Esophagus (tissue), 2 donors: Measurements from ENCODE around the gene MCUB. TPM values are rescaled to one million over a fixed set of nuclear protein-coding genes. Genes with fewer than 3 reads are reported as not detected.
"Not testable (repeated sequence)": the region's sequence is repeated elsewhere in the genome, so short reads cannot be mapped to it uniquely, and the experiment has no call there.

Source experiments
- H3K27ac ChIP-seq, 2 donors: one replicate each; pipeline ENCODE4 v1.5.1; 2013; ENCODE audit warnings: low read depth in 2 of 2, mild to moderate bottlenecking in 2 of 2, inconsistent platforms in 1 of 2, low read length in 1 of 2, moderate library complexity in 1 of 2
- H3K27me3 ChIP-seq, 2 donors: one replicate each; pipeline ENCODE4 v1.6.1; 2013; ENCODE audit warnings: low read length in 2 of 2, control low read depth in 1 of 2, mild to moderate bottlenecking in 1 of 2; ENCODE audit not compliant: insufficient read depth in 2 of 2, control insufficient read depth in 1 of 2
- H3K36me3 ChIP-seq, 2 donors: one replicate each; pipeline ENCODE4 v1.6.1; 2013; ENCODE audit warnings: low read length in 1 of 2; ENCODE audit not compliant: control insufficient read depth in 2 of 2, insufficient read depth in 2 of 2
- H3K4me1 ChIP-seq, 2 donors: one replicate each; pipeline ENCODE4 v1.6.1; 2013; ENCODE audit warnings: low read length in 1 of 2; ENCODE audit not compliant: control insufficient read depth in 2 of 2, insufficient read depth in 2 of 2
- H3K4me3 ChIP-seq, 2 donors: one replicate each; pipeline ENCODE4 v1.5.1; 2013; ENCODE audit warnings: low read length in 2 of 2, mild to moderate bottlenecking in 2 of 2, low read depth in 1 of 2, moderate library complexity in 1 of 2
- H3K9me3 ChIP-seq, 2 donors: one replicate each; pipeline ENCODE4 v1.6.1; 2013; ENCODE audit warnings: mild to moderate bottlenecking in 2 of 2, low read depth in 1 of 2, low read length in 1 of 2, moderate library complexity in 1 of 2; ENCODE audit not compliant: control insufficient read depth in 2 of 2, insufficient read depth in 1 of 2
- WGBS, 2 donors: extraction: QIAGEN DNeasy Blood & Tissue Kit; methylation state at CpG; one replicate each; pipeline ENCODE4 v1.1.7; 2013; 5-methylcytosine and 5-hydroxymethylcytosine counted together
- polyA plus RNA-seq, 2 donors: library from polyadenylated mRNA; stranded (reverse); fragments of 200-250 nt; gene quantifications; one replicate each; pipeline ENCODE4 v1.2.3, GENCODE V29; 2013
- donor health status: healthy with polysubstance abuse.
- donor health status: Bipolar disorder and iron deficiency.

The MCUB gene
- polyA plus RNA-seq, 2 donors, result 4.3 to 9.4 TPM

- Histone ChIP-seq H3K4me3 (no peak overlapping the region), H3K9me3 (no peaks in the 10 kb centered on the region), H3K4me1 (no peaks in the 10 kb centered on the region), H3K36me3 (no peaks in the 10 kb centered on the region), H3K27me3 (no peaks in the 10 kb centered on the region), H3K27ac (no peak overlapping the region)
- 82 to 85% methylated on average over 7 of the region's 7 CpGs for WGBS, 2 donors
Observed at GRCh38 chr4:109574931-109575804, 15.1 kb downstream of the MCUB start.

GRCh38 chr4:109576462-109576861, 16.4 kb downstream of the MCUB start:
- no peaks in the 10 kb centered on the region for H3K9me3 ChIP-seq

GRCh38 chr4:109578846-109579245, 18.8 kb downstream of the MCUB start:
- Histone ChIP-seq H3K9me3 (no peaks in the 10 kb centered on the region), H3K4me3 (no peak overlapping the region), H3K27ac (no peak overlapping the region), H3K36me3 (no peaks in the 10 kb centered on the region), H3K27me3 (no peaks in the 10 kb centered on the region), H3K4me1 (no peaks in the 10 kb centered on the region)
- 81 to 85% methylated on average over 3 of the region's 3 CpGs for WGBS, 2 donors

More at GRCh38 chr4:109576462-109576861, 16.4 kb downstream of the MCUB start:
- no peaks in the 10 kb centered on the region for H3K36me3 ChIP-seq
- WGBS, 2 donors, result 78 to 81% methylated on average over 2 of the region's 2 CpGs
- H3K4me1 ChIP-seq, result no peaks in the 10 kb centered on the region
- no peak overlapping the region for H3K27ac ChIP-seq
- H3K4me3 ChIP-seq, result no peak overlapping the region
- H3K27me3 ChIP-seq, result no peaks in the 10 kb centered on the region

- not testable (repeated sequence) for H3K27me3 ChIP-seq, H3K27ac ChIP-seq, H3K36me3 ChIP-seq, H3K9me3 ChIP-seq, H3K4me1 ChIP-seq, H3K4me3 ChIP-seq
- 96% methylated on average over 5 of the region's 5 CpGs for WGBS, 2 donors
Observed at GRCh38 chr4:109579997-109580396, 20.0 kb downstream of the MCUB start.

GRCh38 chr4:109588176-109588575, 28.1 kb downstream of the MCUB start:
- H3K4me1 ChIP-seq, result no peaks in the 10 kb centered on the region
- no peak overlapping the region for H3K4me3 ChIP-seq
- WGBS, 2 donors, result 69 to 70% methylated on average over 4 of the region's 4 CpGs
- H3K36me3 ChIP-seq, result no peaks in the 10 kb centered on the region
- H3K27me3 ChIP-seq, result no peaks in the 10 kb centered on the region
- no peaks in the 10 kb centered on the region for H3K9me3 ChIP-seq
- H3K27ac ChIP-seq, result no peak overlapping the region

GRCh38 chr4:109589119-109589518, 29.1 kb downstream of the MCUB start:
- 46 to 59% methylated on average over 2 of the region's 2 CpGs for WGBS, 2 donors
- Histone ChIP-seq H3K27ac (no peak overlapping the region), H3K27me3 (no peaks in the 10 kb centered on the region), H3K36me3 (no peaks in the 10 kb centered on the region), H3K4me1 (no peaks in the 10 kb centered on the region), H3K4me3 (no peak overlapping the region), H3K9me3 (no peaks in the 10 kb centered on the region)

- H3K9me3 ChIP-seq, result no peaks in the 10 kb centered on the region
- H3K27ac ChIP-seq, result no peak overlapping the region
- H3K27me3 ChIP-seq, result no peaks in the 10 kb centered on the region
- 47 to 54% methylated on average over 2 of the region's 2 CpGs for WGBS, 2 donors
- H3K36me3 ChIP-seq, result no peaks in the 10 kb centered on the region
- no peaks in the 10 kb centered on the region for H3K4me1 ChIP-seq
- no peak overlapping the region for H3K4me3 ChIP-seq
Observed at GRCh38 chr4:109589605-109590004, 29.6 kb downstream of the MCUB start.

- no peaks in the 10 kb centered on the region for H3K27me3 ChIP-seq
- H3K4me3 ChIP-seq, result no peak overlapping the region
- H3K27ac ChIP-seq, result no peak overlapping the region
- H3K9me3 ChIP-seq, result no peaks in the 10 kb centered on the region
- 71% methylated on average over 3 of the region's 3 CpGs for WGBS, 2 donors
- H3K4me1 ChIP-seq, result no peaks in the 10 kb centered on the region
- H3K36me3 ChIP-seq, result no peaks in the 10 kb centered on the region
Observed at GRCh38 chr4:109590905-109591304, 30.9 kb downstream of the MCUB start.

- Histone ChIP-seq H3K9me3 (no peaks in the 10 kb centered on the region), H3K27ac (no peak overlapping the region), H3K4me1 (no peaks in the 10 kb centered on the region), H3K4me3 (no peak overlapping the region), H3K27me3 (no peaks in the 10 kb centered on the region), H3K36me3 (no peaks in the 10 kb centered on the region)
- 82 to 97% methylated on average over 1 of the region's 1 CpG for WGBS, 2 donors
Observed at GRCh38 chr4:109592367-109592766, 32.3 kb downstream of the MCUB start.

- not testable (repeated sequence) for H3K4me1 ChIP-seq
- 61 to 63% methylated on average over 3 of the region's 3 CpGs for WGBS, 2 donors
Observed at GRCh38 chr4:109595123-109595522, 35.1 kb downstream of the MCUB start.

More at GRCh38 chr4:109595123-109595522, 35.1 kb downstream of the MCUB start:
- not testable (repeated sequence) for H3K9me3 ChIP-seq, H3K27me3 ChIP-seq, H3K27ac ChIP-seq, H3K4me3 ChIP-seq, H3K36me3 ChIP-seq
